ENCODE results near the gene SPATA21.

DNA sequence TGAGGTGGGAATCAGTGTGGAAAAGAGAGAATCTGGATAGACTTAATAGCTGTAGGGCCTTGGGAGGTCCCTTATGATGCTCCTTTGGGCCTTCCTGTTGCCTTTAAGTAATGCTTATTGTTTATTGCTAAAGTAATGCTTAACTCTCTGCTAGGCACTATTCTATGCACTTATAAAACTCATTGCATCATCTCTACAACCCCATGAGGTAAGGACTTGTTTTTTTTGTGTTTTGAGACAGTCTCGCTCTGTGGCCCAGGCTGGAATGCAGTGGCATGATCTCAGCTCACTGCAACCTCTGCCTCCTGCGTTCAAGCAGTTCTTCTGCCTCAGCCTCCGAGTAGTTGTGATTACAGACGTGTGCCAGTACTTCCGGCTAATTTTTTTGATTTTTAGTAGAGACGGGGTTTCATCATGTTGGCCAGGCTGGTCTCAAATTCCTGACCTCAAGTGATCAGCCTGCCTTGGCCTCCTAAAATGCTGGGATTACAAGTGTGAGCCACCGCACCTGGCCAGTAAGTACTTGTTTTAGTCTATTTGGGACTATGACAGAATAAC lies 25.6 kb upstream of the SPATA21 start:
- no peak for TF ChIP-seq CTCF (IDR thresholded peaks at IDR 0.05)
- TF ChIP-seq POLR2A (IDR thresholded peaks at IDR 0.05), result no peak

Data from body of pancreas (tissue), 4 donors.